Measurements from ENCODE around the gene CDK14.

GRCh38 chr7:91080351-91080750 is 484.2 kb downstream of the CDK14 start:
- TF ChIP-seq YY1 (IDR thresholded peaks at IDR 0.05; ENCODE audit: low read depth) (no peak), TCF12 (IDR thresholded peaks at IDR 0.05; ENCODE audit: low read depth) (no peak)
